HEK293 (cell line): Measurements from ENCODE around the gene IGFBP2.

Experiments used
- CTCF ChIA-PET: fragments of 350-600 bp; formaldehyde crosslinking; extraction: SDS; loops from one replicate; lab custom pipeline; 2021; ENCODE audit warnings: antibody characterized with exemption; lab: Yijun Ruan, JAX
- POLR2A ChIA-PET: fragments of 300-600 bp; formaldehyde crosslinking; extraction: SDS; loops from one replicate; lab custom pipeline; 2020; ENCODE audit warnings: antibody characterized with exemption, inconsistent platforms; lab: Yijun Ruan, JAX
- H3K27ac ChIP-seq: fragments of 200-500 bp; sonication (Bioruptor generic); 2 replicates; pipeline ENCODE4 v1.5.1; 2014; ENCODE audit warnings: low read depth, low read length, control low read depth, inconsistent platforms; ENCODE audit errors: extremely low read depth
- H3K36me3 ChIP-seq, 2 experiments: fragments of 200-500 bp in 1 of 2; sonication (Bioruptor generic) in 1 of 2; 1 replicate in 1 of 2; 2 replicates in 1 of 2; pipeline ENCODE4 v1.5.1; 2014 to 2017; ENCODE audit warnings: inconsistent platforms in 2 of 2, low read length in 2 of 2; ENCODE audit not compliant: control insufficient read depth in 2 of 2, insufficient read depth in 1 of 2
- H3K4me1 ChIP-seq: fragments of 200-500 bp; sonication (Bioruptor generic); 2 replicates; pipeline ENCODE4 v1.5.1; 2014; ENCODE audit warnings: mild to moderate bottlenecking, low read length, inconsistent platforms; ENCODE audit not compliant: control insufficient read depth, insufficient read depth
- H3K4me3 ChIP-seq: 2 replicates; pipeline ENCODE4 v1.5.1; 2011; ENCODE audit warnings: low read depth, mild to moderate bottlenecking, control low read depth, low read length, moderate library complexity
- H3K9me3 ChIP-seq: fragments of 200-500 bp; sonication (Bioruptor generic); 2 replicates; pipeline ENCODE4 v1.5.1; 2014; ENCODE audit warnings: low read depth, low read length, inconsistent platforms; ENCODE audit not compliant: control insufficient read depth, insufficient read depth
- HOXC10 ChIP-seq: sonication (generic); formaldehyde crosslinking; IDR thresholded peaks from 2 replicates; pipeline ENCODE4 v1.8.1; 2023; ENCODE audit warnings: mild to moderate bottlenecking, missing genetic modification reagents
- IKZF3 ChIP-seq: fragments of 450-650 bp; IDR thresholded peaks from 2 replicates; pipeline ENCODE4 v1.5.0; 2018; ENCODE audit warnings: missing biosample characterization, mild to moderate bottlenecking, missing genetic modification characterization, moderate library complexity
- MZF1 ChIP-seq: fragments of 450-650 bp; formaldehyde crosslinking; IDR thresholded peaks from 2 replicates; pipeline ENCODE4 v1.5.1; 2017; ENCODE audit warnings: missing biosample characterization, missing genetic modification characterization, borderline replicate concordance
- RBAK ChIP-seq: fragments of 450-650 bp; formaldehyde crosslinking; IDR thresholded peaks from 2 replicates; pipeline ENCODE4 v1.5.1; 2016; ENCODE audit warnings: missing biosample characterization, missing genetic modification characterization
- REPIN1 ChIP-seq: fragments of 450-650 bp; formaldehyde crosslinking; IDR thresholded peaks from 2 replicates; pipeline ENCODE4 v1.5.1; 2017; ENCODE audit warnings: missing biosample characterization, missing genetic modification characterization, low read depth
- SCRT2 ChIP-seq: fragments of 450-650 bp; formaldehyde crosslinking; IDR thresholded peaks from 2 replicates; pipeline ENCODE4 v1.5.1; 2016; ENCODE audit warnings: missing biosample characterization, missing genetic modification characterization
- ZFP41 ChIP-seq: fragments of 450-650 bp; formaldehyde crosslinking; IDR thresholded peaks from 2 replicates; pipeline ENCODE4 v1.5.1; 2016; ENCODE audit warnings: missing biosample characterization, missing genetic modification characterization, borderline replicate concordance
- ZNF169 ChIP-seq: fragments of 450-650 bp; formaldehyde crosslinking; IDR thresholded peaks from 2 replicates; pipeline ENCODE4 v1.5.1; 2016; ENCODE audit warnings: missing biosample characterization, missing genetic modification characterization
- ZNF274 ChIP-seq, 2 experiments: fragments of 200-500 bp in 1 of 2; fragments of 450-650 bp in 1 of 2; sonication (Bioruptor generic) in 1 of 2; formaldehyde crosslinking in 1 of 2; IDR thresholded peaks; 2 replicates each; pipeline versions ENCODE4 v1.5.1 to v1.6.1; 2014 to 2016; ENCODE audit warnings: borderline replicate concordance in 1 of 2, inconsistent platforms in 1 of 2, low read length in 1 of 2, missing biosample characterization in 1 of 2, missing genetic modification characterization in 1 of 2
- ZNF394 ChIP-seq: fragments of 450-650 bp; formaldehyde crosslinking; IDR thresholded peaks from 2 replicates; pipeline ENCODE4 v1.5.1; 2016; ENCODE audit warnings: missing biosample characterization, missing genetic modification characterization, mild to moderate bottlenecking, moderate library complexity, borderline replicate concordance
- ZNF549 ChIP-seq: fragments of 450-650 bp; IDR thresholded peaks from 2 replicates; pipeline ENCODE4 v1.5.1; 2018; ENCODE audit warnings: missing biosample characterization, missing genetic modification characterization, mild to moderate bottlenecking, inconsistent platforms, moderate library complexity
- ZNF571 ChIP-seq: fragments of 450-650 bp; formaldehyde crosslinking; IDR thresholded peaks from 2 replicates; pipeline ENCODE4 v1.5.0; 2017; ENCODE audit warnings: missing biosample characterization, missing genetic modification characterization
- ZNF837 ChIP-seq: fragments of 450-650 bp; formaldehyde crosslinking; IDR thresholded peaks from 2 replicates; pipeline ENCODE4 v1.5.1; 2016; ENCODE audit warnings: missing biosample characterization, missing genetic modification characterization
- TF ChIP-seq, protein P1 (sequence below): fragments of 450-650 bp; formaldehyde crosslinking; IDR thresholded peaks from 2 replicates; pipeline ENCODE4 v1.5.1; 2017; ENCODE audit warnings: missing biosample characterization, missing genetic modification characterization
- TF ChIP-seq, protein P2 (sequence below): fragments of 450-650 bp; formaldehyde crosslinking; IDR thresholded peaks from 2 replicates; pipeline ENCODE4 v1.5.1; 2016; ENCODE audit warnings: missing biosample characterization, missing genetic modification characterization
- TF ChIP-seq, protein P3 (sequence below): fragments of 450-650 bp; formaldehyde crosslinking; IDR thresholded peaks from 2 replicates; pipeline ENCODE4 v1.5.1; 2017; ENCODE audit warnings: missing biosample characterization, mild to moderate bottlenecking, missing genetic modification characterization, moderate library complexity
- TF ChIP-seq, protein P4 (sequence below): fragments of 450-650 bp; formaldehyde crosslinking; IDR thresholded peaks from 2 replicates; pipeline ENCODE4 v1.5.1; 2017; ENCODE audit warnings: missing biosample characterization, missing genetic modification characterization
- TF ChIP-seq, protein P5 (sequence below): fragments of 450-650 bp; formaldehyde crosslinking; IDR thresholded peaks from 2 replicates; pipeline ENCODE4 v1.5.0; 2017; ENCODE audit warnings: missing biosample characterization, missing genetic modification characterization, borderline replicate concordance

IGFBP2 gene

DNA sequence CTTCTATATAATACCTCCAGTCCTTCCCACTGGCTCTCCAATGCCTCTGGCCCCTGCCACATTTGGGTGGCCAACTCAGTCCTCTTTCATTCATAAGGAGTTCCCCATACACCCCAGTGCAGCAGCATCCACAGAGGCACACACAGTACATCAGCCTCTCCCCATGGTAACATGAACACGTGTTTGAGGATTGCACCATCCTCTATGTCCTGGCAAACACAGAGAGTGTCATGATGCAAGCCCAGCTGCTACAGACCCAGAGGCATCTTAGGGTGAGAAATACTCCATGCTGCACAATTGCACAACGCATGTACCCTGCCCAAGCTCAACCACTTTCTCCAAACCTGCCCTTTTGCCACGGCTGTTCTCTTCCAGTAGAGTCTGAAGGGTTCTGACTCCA, 50.6 kb downstream of the IGFBP2 start (continued):
- no peak for TF ChIP-seq HOXC10 (CRISPR knock-in tag)
- TF ChIP-seq, protein P1, sequence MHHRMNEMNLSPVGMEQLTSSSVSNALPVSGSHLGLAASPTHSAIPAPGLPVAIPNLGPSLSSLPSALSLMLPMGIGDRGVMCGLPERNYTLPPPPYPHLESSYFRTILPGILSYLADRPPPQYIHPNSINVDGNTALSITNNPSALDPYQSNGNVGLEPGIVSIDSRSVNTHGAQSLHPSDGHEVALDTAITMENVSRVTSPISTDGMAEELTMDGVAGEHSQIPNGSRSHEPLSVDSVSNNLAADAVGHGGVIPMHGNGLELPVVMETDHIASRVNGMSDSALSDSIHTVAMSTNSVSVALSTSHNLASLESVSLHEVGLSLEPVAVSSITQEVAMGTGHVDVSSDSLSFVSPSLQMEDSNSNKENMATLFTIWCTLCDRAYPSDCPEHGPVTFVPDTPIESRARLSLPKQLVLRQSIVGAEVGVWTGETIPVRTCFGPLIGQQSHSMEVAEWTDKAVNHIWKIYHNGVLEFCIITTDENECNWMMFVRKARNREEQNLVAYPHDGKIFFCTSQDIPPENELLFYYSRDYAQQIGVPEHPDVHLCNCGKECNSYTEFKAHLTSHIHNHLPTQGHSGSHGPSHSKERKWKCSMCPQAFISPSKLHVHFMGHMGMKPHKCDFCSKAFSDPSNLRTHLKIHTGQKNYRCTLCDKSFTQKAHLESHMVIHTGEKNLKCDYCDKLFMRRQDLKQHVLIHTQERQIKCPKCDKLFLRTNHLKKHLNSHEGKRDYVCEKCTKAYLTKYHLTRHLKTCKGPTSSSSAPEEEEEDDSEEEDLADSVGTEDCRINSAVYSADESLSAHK = no peak
- no peak for TF ChIP-seq ZNF837 (tag by site-specific recombination)
- TF ChIP-seq, protein P2, sequence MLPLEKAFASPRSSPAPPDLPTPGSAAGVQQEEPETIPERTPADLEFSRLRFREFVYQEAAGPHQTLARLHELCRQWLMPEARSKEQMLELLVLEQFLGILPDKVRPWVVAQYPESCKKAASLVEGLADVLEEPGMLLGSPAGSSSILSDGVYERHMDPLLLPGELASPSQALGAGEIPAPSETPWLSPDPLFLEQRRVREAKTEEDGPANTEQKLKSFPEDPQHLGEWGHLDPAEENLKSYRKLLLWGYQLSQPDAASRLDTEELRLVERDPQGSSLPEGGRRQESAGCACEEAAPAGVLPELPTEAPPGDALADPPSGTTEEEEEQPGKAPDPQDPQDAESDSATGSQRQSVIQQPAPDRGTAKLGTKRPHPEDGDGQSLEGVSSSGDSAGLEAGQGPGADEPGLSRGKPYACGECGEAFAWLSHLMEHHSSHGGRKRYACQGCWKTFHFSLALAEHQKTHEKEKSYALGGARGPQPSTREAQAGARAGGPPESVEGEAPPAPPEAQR = no peak
- TF ChIP-seq SCRT2 (tag by site-specific recombination) = no peak
- no peak for TF ChIP-seq ZNF274 (IDR thresholded peaks at IDR 0.05; ENCODE audit: low read length)
- TF ChIP-seq ZNF274 (tag by site-specific recombination; IDR thresholded peaks at IDR 0.05; ENCODE audit: borderline replicate concordance) = no peak

DNA sequence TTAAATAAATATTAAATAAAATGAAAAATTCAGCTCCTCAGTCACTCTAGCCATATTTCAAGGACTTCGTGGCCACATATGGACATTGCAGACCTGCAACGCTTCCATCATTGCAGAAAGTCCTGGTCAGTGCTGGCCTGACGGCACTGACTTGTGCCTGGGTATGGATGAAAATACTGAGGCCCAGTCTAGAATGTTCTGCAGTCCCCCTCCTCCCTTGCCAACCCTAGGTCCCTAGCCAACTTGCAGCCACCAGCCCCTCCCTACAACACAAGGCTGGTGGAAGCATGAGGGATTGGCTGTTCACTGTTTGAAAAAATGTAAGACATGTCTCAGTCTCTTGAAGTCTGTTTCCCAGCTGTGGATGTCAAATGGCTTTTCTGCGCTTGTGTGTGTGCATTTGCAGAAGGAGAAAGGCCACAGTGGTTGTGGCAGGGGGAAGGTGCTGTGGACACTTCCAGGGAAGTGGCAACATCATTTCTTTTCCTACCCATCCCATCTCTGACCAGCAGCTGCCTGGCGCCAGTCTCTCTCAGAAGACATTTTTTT, 52.2 kb downstream of the IGFBP2 start:
- ChIA-PET CTCF (interaction anchor here (0.7 to 2.5 kb wide), 2 partner anchors 11 to 1414 kb away, joined by 3 to 13 read pairs; partner anchors contain the start of gene IGFBP5), POLR2A (interaction anchor here (0.7 to 1.3 kb wide), 2 partner anchors 9 to 70 kb away, joined by 3 to 5 read pairs; no protein-coding TSS in a partner anchor)
- Histone ChIP-seq H3K36me3 (peaks cover 0 to 15% of the 10 kb centered on the region in 2 experiments; a peak in 2 of 3 replicates), H3K4me3 (no peak overlapping the region), H3K9me3 (no peaks in the 10 kb centered on the region), H3K4me1 (peaks cover 11% of the 10 kb centered on the region), H3K27ac (no peak overlapping the region)
- TF ChIP-seq, protein P3, sequence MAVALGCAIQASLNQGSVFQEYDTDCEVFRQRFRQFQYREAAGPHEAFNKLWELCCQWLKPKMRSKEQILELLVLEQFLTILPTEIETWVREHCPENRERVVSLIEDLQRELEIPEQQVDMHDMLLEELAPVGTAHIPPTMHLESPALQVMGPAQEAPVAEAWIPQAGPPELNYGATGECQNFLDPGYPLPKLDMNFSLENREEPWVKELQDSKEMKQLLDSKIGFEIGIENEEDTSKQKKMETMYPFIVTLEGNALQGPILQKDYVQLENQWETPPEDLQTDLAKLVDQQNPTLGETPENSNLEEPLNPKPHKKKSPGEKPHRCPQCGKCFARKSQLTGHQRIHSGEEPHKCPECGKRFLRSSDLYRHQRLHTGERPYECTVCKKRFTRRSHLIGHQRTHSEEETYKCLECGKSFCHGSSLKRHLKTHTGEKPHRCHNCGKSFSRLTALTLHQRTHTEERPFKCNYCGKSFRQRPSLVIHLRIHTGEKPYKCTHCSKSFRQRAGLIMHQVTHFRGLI (tag by site-specific recombination) = no peak
- TF ChIP-seq IKZF3 (tag by site-specific recombination) = no peak
- no peak for TF ChIP-seq RBAK (tag by site-specific recombination)
- no peak for TF ChIP-seq ZNF571 (tag by site-specific recombination)

DNA sequence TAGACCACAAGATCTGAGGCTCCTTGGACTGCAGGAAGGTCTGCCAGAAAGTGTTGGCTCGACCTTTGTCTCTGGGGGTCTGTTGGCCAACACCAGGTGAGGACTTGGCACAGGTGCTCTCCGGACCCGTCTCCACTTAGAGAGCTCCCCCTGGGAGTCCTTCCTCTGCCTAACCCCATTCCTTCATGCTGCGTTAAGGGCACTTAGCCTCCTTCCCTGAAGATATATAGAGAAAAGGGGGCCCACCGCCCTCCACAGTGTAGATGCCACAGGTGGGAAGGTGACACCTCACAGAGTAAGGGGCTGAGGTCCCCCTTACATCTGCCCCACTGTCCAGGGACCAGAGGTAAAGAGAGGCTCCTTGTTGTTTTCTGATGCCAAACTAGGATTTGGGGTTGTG, 53.9 kb downstream of the IGFBP2 start:
- H3K4me1 ChIP-seq = peaks cover 13% of the 10 kb centered on the region
- ChIA-PET CTCF (interaction anchor here (0.6 to 2.5 kb wide), 10 partner anchors 9 to 824 kb away, joined by 3 to 13 read pairs (median 4); partner anchors contain the start of gene IGFBP5), POLR2A (no interaction called here)
- no peaks in the 10 kb centered on the region for H3K9me3 ChIP-seq
- H3K27ac ChIP-seq = no peak overlapping the region
- peaks cover 0 to 15% of the 10 kb centered on the region in 2 experiments; a peak in 2 of 3 replicates for H3K36me3 ChIP-seq
- H3K4me3 ChIP-seq = no peak overlapping the region
- TF ChIP-seq ZFP41 (tag by site-specific recombination) = no peak
- TF ChIP-seq, protein P4, sequence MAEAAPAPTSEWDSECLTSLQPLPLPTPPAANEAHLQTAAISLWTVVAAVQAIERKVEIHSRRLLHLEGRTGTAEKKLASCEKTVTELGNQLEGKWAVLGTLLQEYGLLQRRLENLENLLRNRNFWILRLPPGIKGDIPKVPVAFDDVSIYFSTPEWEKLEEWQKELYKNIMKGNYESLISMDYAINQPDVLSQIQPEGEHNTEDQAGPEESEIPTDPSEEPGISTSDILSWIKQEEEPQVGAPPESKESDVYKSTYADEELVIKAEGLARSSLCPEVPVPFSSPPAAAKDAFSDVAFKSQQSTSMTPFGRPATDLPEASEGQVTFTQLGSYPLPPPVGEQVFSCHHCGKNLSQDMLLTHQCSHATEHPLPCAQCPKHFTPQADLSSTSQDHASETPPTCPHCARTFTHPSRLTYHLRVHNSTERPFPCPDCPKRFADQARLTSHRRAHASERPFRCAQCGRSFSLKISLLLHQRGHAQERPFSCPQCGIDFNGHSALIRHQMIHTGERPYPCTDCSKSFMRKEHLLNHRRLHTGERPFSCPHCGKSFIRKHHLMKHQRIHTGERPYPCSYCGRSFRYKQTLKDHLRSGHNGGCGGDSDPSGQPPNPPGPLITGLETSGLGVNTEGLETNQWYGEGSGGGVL (tag by site-specific recombination) = no peak
- no peak for TF ChIP-seq ZNF571 (tag by site-specific recombination)
- no peak for TF ChIP-seq ZNF549 (tag by site-specific recombination)
- TF ChIP-seq ZNF169 (tag by site-specific recombination) = no peak
- TF ChIP-seq ZNF394 (tag by site-specific recombination) = no peak
- TF ChIP-seq, protein P5, sequence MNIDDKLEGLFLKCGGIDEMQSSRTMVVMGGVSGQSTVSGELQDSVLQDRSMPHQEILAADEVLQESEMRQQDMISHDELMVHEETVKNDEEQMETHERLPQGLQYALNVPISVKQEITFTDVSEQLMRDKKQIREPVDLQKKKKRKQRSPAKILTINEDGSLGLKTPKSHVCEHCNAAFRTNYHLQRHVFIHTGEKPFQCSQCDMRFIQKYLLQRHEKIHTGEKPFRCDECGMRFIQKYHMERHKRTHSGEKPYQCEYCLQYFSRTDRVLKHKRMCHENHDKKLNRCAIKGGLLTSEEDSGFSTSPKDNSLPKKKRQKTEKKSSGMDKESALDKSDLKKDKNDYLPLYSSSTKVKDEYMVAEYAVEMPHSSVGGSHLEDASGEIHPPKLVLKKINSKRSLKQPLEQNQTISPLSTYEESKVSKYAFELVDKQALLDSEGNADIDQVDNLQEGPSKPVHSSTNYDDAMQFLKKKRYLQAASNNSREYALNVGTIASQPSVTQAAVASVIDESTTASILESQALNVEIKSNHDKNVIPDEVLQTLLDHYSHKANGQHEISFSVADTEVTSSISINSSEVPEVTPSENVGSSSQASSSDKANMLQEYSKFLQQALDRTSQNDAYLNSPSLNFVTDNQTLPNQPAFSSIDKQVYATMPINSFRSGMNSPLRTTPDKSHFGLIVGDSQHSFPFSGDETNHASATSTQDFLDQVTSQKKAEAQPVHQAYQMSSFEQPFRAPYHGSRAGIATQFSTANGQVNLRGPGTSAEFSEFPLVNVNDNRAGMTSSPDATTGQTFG = no peak
- TF ChIP-seq MZF1 (tag by site-specific recombination) = no peak
- TF ChIP-seq REPIN1 (tag by site-specific recombination) = no peak
